ENCODE results near the gene TAC4. TPM values are rescaled to one million over a fixed set of nuclear protein-coding genes. Genes with fewer than 3 reads are reported as not detected.

TAC4 gene
- total RNA-seq, 1 experiment from 2014 or later: not detected

DNA sequence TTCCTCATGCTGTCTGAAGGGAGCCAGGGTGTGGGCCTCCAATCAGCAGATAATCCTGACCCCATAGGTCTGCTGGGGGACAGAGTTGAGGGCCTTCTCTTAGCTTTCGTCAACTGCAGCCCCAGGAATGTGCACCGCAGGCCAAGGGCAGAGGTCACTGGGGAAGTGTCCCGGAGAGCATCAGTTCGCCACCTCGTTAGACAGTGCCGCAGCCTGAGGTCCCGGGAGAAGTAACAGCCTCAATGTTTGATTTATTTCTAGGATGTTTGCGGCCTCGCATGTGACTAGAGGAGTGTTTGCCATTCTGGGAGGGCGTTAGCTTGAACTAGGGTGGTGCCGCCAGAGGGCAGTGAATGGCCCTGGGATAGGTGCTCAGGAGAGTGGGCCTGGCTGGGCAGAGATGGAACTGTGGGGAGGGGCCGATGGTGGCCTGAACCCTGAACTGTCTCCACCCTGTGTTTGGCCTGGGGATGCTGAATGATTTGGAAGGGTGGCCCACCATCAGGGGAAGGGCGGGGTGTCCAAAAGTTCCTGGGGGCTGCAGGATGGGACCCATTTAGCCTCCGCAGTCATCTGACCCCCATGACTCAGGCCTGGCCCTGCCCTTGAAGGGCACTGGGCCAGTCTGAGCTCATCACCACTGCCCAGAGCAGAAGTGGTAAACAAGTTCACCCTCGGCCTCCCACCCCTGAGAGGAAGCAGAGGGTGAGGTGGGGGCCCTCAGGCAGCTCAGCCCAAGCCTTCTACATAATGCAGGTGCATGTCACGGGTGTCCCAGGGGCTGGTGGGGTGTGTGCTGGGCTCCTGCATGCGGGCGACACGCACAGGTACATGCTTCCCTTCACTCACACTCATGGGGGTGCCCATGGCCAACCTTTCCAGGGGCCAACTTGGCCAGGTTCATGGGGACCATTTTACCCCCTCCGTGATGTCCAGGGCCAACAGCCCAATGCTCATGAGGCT is 12.4 kb upstream of the TAC4 start:
- Histone ChIP-seq H3K4ac (ENCODE audit: low read depth, low read length) (no peak overlapping the region), H2BK20ac (ENCODE audit: low read depth, low read length, poor library complexity, severe bottlenecking) (no peak overlapping the region), H3K79me1 (ENCODE audit: insufficient read depth, low read depth, low read length, poor library complexity, severe bottlenecking) (no peaks in the 10 kb centered on the region), H3K79me2 (ENCODE audit: insufficient read depth, low read length) (no peaks in the 10 kb centered on the region), H2BK5ac (ENCODE audit: insufficient read length, low read length) (no peak overlapping the region), H3K56ac (ENCODE audit: insufficient read length, low read depth, low read length) (no peak overlapping the region), H3T11ph (ENCODE audit: low read length) (no peak overlapping the region), H2BK120ac (ENCODE audit: low read depth, low read length, poor library complexity, severe bottlenecking) (no peak overlapping the region), H3K14ac (ENCODE audit: insufficient read depth, low read length) (no peak overlapping the region), H3K23me2 (ENCODE audit: insufficient read length, low read depth, low read length, poor library complexity, severe bottlenecking) (no peaks in the 10 kb centered on the region), H4K91ac (ENCODE audit: insufficient read length, low read depth, low read length) (no peak overlapping the region), H3K9me3 (ENCODE audit: control insufficient read depth, low read depth, low read length) (no peaks in the 10 kb centered on the region), H2AK5ac (ENCODE audit: insufficient read length, low read length) (no peak overlapping the region), H4K5ac (ENCODE audit: insufficient read length, low read depth, low read length) (no peak overlapping the region), H4K8ac (replicated peaks; ENCODE audit: insufficient read length, low read depth, low read length) (no peak overlapping the region), H3K9ac (ENCODE audit: extremely low read depth, insufficient read length, low read length) (no peak overlapping the region), H2AFZ (ENCODE audit: low read length) (no peak overlapping the region), H3K4me2 (ENCODE audit: insufficient read depth, insufficient read length, low read length) (no peak overlapping the region), H3K27ac (ENCODE audit: insufficient read length, low read depth, low read length) (no peak overlapping the region), H2BK12ac (ENCODE audit: insufficient read length, low read depth, low read length) (no peak overlapping the region), H4K20me1 (ENCODE audit: control insufficient read depth, insufficient read depth, insufficient read length) (no peaks in the 10 kb centered on the region), H2BK15ac (ENCODE audit: low read depth, low read length) (no peak overlapping the region), H3K27me3 (ENCODE audit: insufficient read depth, low read length) (no peaks in the 10 kb centered on the region), H3K23ac (ENCODE audit: insufficient read length, low read depth, low read length) (no peak overlapping the region), H3K18ac (ENCODE audit: insufficient read length, low read depth, low read length) (no peak overlapping the region), H3K4me1 (ENCODE audit: insufficient read depth, low read length) (no peaks in the 10 kb centered on the region)
- TF ChIP-seq CTCF (conservative IDR thresholded peaks at IDR 0.05): peak; percentile 52
- no peak overlapping the region for H3K4me3 Mint-ChIP-seq
- no peak overlapping the region for H3K27ac Mint-ChIP-seq
- no peaks in the 10 kb centered on the region for H3K9me3 Mint-ChIP-seq
- H3K36me3 Mint-ChIP-seq (ENCODE audit: insufficient read depth in 1 of 3, low read depth in 3 of 3): no peaks in the 10 kb centered on the region
- H3K4me1 Mint-ChIP-seq: peaks cover 27 to 33% of the 10 kb centered on the region in 2 experiments
- H3K27me3 Mint-ChIP-seq (ENCODE audit: low read depth): peaks cover 32% of the 10 kb centered on the region
- no CpG with 5 or more reads among the region's 20 CpGs for WGBS (ENCODE audit: extremely low coverage, insufficient read length, low lambda C conversion rate)
- peak; percentile 78 for DNase-seq
